GM19351 (cell line): ENCODE measurements around the gene RAB11FIP4.

Experiments used
- ATAC-seq: cut with Tn5 transposase; IDR thresholded peaks from one replicate; pipeline ENCODE4 v1.9.1; 2021; ENCODE audit warnings: mild to moderate bottlenecking, moderate library complexity; ENCODE audit not compliant: unreplicated experiment

The RAB11FIP4 gene

DNA sequence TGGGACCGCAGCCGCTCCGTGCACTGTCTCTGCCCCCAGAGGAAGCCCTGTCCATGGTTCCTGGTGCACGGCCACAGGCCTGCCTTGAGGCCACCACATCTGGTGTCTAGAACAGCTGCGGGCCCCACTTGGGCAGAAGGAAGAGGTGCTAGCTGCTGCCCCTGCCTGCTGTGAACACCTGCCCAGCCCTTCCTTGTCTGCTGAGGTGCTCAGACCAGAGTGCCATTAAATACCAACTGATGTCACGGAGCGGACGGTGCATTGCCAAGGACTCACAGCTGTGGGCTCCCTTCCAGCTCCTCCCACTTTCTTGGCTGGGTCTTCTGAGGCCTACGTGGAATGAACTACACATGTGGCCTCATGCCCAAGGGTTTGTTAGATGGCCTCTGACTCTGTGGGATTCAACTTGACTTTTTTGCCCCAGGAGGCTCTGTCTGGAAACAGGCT is 146.1 kb downstream of the RAB11FIP4 start:
- ATAC-seq: no peak

DNA sequence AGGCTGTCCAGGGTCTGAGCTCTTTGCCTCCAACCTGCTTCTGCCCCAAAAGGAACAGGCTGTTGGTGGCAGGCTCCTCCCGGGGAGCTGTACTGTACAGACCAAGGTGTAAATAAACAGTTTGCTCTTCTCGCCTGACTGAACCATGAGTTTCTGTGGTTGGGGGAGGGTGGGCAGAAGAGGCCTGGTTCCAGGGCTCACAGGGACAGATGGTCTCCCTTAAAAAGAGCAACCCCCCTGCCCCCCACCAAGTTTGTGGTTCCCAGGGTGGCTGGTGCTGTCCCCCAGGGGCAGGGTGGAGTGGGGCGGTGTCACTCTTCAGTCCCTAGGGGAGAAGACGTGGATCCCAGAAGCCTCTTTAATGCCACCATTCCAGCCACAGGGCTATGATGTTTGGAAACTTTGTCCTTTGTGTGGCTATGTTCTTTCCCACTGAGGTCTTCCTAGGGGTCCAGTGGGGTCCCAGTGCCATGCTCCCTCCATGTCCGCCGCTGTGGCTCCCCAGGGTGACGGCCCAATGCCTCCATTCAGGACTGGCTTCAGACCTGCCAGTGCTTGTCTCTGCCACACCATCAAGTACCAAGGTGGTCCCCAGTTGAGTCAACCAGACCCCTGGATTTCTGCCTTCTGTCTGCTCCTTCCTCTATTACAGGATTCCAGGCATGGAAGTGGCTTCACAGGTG is 146.7 kb downstream of the RAB11FIP4 start:
- peak; percentile 60 for ATAC-seq

DNA sequence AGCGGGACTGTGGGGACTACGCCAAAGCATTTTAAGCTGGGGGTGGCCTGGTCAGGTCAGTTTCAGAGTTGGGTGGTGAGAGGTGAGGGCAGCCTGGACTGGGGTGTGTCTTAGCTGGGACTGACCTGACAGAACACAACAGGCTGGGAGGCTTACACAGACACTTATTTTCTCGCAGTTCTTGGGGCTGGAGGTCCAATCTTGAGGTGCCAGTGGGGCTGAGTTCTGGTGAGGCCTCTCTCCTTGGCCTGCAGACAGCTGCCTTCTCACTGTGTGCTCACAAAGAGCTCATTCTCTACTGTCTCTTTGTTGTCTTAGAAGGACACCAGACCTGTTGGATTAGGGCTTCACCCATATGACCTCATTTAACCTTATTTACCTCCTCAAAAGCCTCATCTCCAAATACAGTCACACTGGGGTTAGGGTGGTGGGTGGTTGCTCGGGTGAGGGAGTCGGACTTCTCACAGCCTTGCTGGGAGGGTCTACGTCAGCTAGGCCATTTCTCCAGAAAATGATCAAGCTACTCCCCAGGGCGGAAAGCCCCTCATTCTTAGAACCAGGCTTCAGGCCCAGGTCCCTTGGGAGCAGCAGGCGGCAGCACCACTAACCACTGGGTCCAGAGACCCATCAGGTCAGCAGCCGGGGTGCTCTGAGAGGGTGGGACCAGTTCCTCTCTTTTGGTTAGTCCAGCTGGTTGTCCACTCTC is 149.3 kb downstream of the RAB11FIP4 start:
- no peak for ATAC-seq

DNA sequence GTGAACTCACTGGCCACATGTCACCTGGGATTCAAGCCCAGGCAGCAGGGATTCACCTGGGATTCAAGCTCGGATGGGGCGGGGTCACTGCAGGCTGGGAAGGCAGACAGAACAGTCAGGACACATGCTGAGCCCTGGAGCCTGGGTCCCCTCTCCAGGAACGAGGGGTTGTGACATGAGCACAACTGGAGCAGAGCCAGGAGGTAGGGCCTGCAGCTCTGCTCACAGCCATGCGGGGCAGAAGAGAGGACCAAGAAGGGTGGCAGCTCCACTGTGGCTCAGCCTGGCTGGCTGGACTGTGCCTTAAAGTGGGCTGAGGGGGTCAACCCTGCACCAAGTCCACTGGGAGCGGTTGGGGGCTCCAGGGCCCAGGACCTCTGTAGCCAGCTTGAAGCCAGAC is 150.1 kb downstream of the RAB11FIP4 start:
- ATAC-seq: no peak

DNA sequence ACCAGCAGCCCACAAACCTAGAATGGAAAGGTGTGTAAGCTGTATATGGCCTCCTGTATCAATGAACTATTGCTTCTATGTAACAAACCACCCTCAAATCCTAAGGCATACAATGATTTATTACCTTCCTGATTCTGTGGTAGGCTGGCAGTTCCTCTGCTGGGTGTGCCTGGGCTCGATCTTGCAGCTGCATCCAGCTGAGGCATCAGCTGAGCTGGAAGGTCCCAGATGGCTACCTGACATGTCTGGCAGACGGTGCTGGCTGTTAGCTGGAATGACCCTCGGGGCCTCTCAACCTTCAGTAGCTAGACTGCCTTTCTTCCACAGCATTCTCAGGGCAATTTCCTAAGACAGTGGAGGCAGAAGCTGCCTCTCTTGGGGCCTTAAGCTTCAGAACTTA is 152.7 kb downstream of the RAB11FIP4 start:
- no peak for ATAC-seq

DNA sequence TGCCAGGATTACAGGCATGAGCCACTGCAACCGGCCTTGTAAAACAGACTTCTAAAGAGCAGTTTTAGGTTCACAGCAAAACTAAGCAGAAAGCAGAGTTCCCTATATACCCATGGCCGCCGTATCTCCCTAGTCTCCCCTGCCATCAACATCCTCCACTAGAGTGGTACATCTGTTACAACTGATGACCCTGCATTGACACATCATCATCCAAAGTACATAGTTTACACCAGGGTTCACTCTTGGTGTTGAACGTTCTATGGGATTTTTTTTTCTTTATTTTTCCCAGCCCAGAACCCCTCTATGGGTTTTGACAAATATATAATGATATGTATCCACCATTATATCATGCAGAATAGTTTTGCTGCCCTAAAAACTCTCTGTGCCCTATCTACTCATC is 155.2 kb downstream of the RAB11FIP4 start:
- ATAC-seq: no peak

DNA sequence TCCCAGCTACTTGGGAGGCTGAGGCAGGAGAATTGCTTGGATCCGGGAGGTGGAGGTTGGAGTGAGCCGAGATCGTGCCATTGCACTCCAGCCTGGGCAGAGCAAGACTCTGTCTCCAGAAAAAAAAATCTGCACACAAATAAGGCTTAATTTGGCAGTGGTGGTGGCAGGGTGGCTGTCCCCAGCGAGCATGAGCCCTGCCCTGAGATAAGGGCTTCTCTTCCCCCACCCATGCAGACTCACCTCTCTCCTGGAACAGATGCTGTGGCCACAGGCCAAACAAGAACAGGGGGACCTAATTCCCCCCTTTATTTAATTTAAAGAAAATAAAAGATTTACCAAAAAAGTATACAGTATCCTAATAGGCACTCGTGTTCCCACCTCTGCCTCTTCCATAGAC is 157.2 kb downstream of the RAB11FIP4 start:
- no peak for ATAC-seq

DNA sequence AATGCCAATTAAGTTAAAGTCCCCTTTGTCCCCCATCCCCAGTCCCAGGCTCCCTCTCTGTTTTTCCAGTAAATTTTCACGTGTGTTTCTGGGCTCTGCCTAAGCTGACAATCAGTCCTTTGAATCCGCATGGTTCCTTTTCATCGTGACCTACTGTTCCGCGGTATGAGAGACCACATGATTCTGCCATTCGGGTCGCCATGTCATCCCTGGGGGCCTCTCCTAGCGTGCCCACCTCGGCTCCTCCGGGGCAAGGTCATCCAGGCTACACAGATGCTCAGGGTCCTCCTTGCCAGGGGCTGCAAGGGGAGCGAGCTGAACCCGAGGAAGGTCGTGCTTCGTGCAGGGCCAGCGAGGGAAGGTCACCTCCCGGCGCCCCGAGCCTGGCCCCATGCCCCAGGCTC is 157.6 kb downstream of the RAB11FIP4 start:
- peak; percentile 4 for ATAC-seq

DNA sequence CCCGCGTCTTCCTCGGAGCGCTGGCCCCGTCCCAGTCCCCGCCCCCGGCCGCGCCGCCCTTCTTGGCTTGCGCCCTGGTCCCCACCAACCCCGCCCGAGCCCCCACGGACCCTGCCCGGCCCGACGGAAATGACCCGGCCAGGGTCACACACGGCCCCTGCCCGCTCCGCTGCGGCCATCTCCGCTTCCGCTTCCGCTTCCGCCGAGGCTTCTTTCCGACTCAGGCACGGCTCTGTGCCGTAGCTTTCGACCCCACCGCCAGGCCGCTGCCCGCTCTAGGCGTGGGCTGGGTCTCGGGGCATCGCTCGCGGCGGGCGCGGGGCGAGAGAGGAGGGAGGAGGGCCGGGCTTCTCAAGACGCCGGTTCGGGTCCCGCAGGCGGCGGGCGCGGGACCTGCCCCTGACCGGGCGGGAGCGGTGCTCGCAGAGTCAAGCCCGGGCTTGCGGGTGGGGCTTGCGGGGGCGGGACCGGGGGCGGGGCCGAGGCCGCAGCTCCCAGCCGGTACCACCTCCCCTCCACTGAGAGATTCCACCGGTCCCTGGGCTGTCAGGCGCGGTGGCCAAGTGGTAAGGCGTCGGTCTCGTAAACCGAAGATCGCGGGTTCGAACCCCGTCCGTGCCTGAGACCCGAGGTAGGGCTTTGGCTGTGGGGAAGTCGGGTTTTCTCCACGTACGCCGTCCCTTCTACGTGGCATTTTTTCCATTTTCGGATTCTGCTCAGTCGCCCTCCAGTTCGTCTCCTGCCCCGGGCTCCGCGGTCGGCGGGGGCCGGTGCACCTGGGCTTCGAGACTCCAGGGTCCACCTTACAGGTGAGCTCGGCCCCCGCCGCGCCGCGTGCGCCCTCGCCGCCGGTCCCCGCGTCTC is 158.3 kb downstream of the RAB11FIP4 start:
- peak; percentile 79 for ATAC-seq

DNA sequence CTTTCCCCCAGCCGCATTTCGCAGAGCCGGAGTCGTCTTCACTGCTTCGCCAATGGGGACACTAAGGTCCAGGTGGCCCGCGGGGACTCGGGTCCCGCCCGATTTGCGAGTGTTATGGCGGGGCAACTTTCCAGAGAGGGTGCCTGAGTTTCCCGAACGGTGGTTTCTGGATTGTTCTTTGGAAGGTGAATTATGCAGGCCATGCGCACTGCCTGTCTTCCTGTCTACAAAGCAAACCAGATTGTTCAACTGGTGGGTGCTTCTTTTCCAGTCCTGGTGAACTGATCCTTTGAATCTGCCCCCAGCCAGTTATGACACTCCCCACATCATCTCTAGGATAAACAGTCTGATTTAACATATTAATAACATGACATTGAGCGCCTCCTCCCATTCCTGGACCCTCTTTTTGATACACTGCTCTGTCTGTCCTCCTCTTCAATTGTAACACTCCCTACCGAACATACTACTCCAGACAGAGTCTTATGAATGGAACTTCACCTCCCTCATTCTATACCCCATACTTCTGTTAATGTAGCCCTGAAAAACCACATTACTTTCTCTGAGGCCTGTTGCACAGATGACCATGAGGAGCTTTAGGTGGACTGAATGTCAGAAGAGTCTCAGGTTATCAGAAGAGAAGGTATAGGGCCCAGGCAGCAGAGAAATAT is 159.0 kb downstream of the RAB11FIP4 start:
- no peak for ATAC-seq

DNA sequence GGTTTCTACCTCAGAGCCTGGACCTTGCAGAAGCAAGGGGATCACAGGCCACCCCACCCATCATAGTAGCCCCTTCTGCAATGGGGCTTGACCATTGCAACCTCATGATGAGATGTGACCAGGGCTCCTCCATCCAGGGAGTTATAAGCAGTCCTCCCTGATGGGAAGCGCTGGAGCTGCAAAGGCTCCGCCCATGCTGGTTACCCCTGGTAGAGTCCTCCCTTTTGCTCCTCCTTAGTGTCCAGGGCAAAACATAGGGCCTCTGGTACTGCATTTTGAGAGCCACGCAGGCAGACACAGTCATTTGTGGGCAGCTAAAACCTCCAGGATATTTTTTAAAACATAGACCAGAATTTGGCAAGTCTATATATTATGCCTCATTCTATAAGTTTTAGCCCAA is 161.1 kb downstream of the RAB11FIP4 start:
- ATAC-seq: no peak

DNA sequence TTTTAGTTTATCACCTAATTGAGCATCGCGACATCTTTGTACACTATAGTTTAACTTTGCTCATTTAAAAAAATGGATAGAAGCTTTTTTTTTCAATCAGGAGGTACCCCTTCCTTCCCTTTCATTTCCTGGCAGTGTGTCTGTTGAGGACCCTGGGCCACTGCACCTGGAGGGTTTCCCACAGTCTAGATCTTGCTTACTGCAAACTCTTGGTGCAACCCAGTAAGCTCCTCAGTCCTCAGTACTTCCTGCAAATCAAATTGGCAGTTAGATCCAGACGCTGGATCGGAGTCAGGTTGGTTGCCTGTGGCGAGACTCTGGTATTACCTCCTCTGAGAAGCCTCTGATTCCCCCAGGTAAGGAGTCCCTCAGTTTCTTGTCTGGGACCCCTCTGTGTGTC is 162.0 kb downstream of the RAB11FIP4 start:
- ATAC-seq: no peak

DNA sequence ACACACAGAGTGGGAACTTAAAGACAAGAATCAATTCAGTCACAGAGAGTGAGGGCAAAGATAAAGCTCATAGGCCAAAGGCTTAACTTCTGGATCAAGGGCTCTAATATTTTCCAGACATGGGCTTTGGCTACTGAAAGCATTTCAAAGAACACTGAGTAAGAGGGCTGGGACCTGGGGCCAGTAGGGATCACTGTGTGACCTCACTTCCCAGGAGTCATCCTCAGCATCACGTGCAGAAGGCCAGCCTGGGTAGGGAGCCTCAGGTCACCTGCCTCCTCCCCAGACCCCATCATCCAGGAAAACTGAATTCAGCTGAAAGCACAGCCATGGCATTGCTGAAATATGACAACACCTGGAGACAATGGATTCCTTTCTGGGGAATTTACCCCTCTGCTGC is 163.5 kb downstream of the RAB11FIP4 start:
- ATAC-seq: no peak

DNA sequence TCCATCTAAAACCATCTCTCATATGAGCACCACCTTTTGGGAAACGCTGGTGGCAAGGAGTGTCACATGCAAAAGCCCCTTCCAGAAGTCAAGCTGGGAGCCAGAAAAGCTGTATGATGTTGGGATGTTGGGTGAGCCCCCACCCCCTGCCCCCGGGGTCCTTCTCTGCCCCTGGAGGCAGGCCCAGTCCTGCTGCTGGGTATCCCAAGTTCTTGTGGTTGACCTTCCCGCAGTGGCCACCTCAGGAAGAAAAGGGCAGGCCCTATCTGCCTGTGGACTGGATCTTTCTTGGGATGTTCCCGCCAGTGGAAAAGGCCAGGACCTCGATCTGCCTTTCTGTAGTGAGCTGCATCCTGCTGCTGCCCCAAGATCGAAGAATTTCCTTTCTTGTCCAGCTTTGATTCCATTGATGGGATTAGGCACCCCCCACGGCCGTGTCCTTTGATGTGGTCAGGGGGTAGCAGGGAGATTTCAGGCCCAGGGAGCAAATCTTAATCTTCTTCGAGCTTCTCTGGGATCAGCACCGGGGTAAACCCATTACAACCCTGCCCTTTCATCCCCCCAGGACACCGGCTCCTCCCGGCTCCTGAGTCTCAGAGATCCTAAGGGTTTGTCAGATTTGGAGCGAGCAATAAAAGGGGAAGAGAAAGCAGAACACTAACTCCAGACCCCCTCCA is 165.6 kb downstream of the RAB11FIP4 start:
- ATAC-seq: no peak

DNA sequence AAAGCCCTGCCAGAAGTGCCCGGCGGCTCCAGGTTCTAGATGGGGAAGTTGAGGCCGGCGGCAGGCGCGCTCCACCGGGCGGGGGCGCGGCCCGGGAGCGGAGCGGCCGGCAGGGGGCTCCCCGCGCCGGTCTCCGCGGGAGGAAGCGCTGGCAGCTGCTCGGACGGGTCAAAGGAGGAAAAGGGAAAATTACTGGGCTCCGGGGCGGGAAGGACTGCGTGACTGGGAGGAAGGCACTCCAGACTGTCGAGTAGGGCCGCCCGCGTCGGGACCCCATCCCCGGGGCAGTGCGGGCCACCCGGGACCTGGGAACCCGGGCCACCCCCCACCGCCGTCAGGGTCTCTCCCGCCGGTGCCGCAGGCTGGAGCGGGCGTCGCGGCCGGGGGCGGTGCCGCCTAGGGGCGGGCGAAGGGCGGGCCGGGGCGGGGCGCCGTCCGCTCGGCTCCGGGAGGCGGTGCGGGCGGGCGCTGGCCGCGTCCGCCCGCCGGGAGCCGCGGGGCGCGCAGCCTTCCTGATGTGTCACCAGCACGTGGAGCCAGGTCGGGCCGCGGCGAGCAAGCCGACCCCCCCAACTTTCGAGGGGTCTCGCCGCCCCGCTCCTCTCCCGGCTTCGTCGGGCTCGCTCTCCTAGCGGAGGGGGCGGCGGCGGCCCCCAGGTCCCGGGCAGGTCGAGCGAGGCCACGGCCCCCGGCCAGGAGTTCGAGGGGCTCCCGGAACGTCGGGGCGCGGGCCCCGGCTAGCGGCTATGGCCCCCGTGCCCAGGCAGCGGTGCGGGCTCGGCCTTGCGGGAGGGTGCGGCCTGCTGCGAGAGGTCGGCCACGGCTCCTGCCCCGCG is 167.5 kb downstream of the RAB11FIP4 start:
- peak; percentile 57 for ATAC-seq

DNA sequence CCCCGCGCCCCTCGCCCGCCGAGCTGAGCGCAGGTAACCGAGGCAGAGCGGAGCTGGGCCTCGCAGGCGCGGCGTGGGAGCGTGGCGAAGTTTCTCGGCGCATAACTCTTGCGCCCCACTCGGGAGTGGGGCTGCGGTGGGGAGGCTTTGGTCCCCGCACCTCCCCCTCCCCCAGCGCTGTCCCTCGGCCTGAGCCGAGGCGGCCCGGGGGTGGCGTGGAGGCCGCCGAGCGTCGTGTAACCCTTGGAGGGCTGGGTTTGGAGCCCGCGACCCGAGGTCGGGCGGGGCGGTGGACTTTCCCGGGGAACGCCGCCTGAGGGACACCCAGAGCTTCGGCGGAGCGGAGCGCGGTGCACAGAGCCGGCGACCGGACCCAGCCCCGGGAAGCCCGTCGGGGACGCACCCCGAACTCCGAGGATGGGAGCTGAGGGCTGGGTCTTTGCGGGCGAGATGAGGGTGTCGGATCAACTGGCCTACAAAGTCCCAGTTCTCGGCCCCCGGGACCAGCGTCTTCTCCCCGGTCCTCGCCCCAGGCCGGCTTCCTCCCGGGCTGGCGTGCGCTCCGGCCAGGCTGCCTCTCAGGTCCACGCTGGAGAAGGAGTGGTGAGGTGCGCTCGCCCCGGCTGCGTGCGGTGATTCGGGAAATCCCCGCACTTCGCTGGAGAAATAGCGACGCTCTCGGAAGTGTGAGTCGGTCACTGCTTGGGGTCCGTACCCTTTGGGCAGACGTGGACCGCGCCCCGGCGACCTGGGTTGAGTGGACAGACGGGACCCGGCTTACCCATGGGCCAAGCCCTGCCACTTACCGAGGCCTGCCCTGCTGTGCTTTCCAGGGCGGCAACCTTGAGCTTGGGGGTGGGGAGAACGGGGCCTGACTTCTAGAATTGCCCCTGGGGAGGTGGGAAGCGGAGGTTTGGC is 168.4 kb downstream of the RAB11FIP4 start:
- ATAC-seq: no peak

DNA sequence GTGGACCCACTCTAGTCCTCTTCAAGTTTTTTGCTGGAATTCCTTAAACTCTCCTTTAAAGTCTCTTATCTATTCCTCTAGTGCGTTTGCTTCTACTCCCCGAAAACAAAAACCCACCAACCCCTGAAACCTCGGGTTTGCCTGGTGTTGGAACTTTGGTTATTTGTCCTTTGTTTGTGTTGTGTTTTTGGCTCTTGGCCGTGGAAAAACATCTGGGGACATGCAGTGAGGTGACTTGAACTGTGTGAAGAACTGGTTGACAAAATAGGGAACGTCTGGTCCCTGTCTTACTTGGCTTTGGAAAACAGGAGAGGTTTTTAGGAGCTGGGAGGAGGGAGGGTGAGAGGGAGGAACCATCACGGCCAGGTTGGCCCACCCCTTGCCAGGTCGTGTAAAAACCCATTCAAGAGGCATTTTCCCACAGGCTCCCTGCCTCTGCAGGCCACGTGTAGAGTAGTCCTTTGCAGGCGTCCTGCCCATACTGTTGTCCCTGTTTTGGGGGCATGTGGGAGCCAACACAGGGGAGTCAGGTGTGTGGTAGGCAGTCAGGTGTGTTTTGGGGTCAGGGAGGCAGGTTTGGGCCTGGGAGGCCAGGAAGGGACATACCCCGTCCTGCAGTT is 169.3 kb downstream of the RAB11FIP4 start:
- no peak for ATAC-seq
